Neural progenitor cell (in vitro differentiated cells): ENCODE measurements around the gene COL6A5.

Source experiments
- CTCF ChIP-seq: fragments of 200-600 bp; sonication (generic); IDR thresholded peaks from 2 replicates; pipeline ENCODE4 v1.5.1; 2017; ENCODE audit warnings: antibody characterized with exemption, mild to moderate bottlenecking
- EZH2phosphoT487 ChIP-seq: fragments of 200-600 bp; sonication (generic); IDR thresholded peaks from 2 replicates; pipeline ENCODE4 v1.6.1; 2017; ENCODE audit warnings: antibody characterized with exemption

GRCh38 chr3:130342821-130343661, 2.4 kb upstream of the COL6A5 start:
- TF ChIP-seq CTCF (no peak), EZH2phosphoT487 (no peak)
